ENCODE results near the gene DYNC2H1.
"Not testable (repeated sequence)": the region's sequence is repeated elsewhere in the genome, so short reads cannot be mapped to it uniquely, and the experiment has no call there.

The DYNC2H1 gene

GRCh38 chr11:103108933-103109817 is at the start of gene DYNC2H1:
DYNC2H1 (plus strand) TSS chr11:103109426; CDS start chr11:103109575, 149 bp downstream.
- DNase-seq: peak; percentile 90

DNA sequence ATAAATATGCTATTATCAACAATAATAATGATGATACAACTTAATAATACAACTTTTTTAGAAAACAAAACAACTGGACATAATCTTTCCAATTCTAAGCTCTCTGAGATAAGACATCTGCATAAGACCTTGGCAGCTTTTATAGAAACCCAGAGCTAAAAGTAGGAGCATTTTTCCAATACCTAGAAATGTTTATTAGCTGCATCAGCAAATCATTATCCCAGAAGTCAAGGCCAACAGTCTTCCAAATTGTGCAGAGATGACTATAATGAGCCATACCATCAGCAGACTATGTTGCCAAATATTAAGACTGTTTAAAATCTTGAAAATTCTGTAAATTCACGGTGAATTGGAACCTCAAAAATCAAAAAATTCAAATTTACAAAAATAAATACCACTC is 47.6 kb upstream of the DYNC2H1 start:
- no peak for DNase-seq

DNA sequence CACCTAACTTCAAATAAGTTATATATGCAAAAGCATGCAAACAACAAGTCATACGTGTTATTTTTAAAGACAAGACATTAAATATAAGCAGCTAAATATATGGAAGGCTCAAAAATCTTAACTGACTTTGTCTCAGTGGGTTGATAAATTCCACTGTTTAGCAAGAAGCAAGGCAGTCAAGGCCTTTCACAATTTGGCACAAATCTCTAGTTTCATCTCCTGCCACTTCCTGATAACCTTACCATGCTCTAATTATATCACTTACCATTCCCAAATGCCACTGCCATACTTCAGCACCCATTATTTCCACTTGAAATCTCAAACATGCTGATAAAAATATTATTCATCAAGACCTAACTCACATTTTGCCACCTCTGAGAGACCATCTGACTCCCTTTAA is 42.1 kb upstream of the DYNC2H1 start:
- DNase-seq: no peak

DNA sequence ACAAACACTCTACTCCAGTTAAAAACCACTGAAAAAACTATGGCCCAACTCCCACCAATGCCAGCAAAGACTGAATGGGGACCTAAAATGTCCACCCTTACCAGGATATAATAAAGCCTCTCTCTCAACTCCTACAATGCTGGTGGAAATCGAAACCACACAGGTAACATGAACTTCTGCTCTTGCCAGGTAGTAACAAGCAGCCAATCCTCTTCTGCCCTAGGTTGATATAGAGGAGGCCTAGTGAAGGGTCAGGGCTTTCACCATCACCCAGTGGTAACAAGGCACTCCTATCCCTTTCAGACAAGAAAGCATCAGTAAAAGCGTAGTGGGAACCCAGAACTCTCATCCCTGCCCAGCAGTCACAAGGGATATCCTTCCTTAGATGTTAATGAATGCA is 39.9 kb upstream of the DYNC2H1 start:
- no peak for DNase-seq

GRCh38 chr11:103070142-103070541 is 39.1 kb upstream of the DYNC2H1 start:
- DNase-seq: peak; percentile 18

DNA sequence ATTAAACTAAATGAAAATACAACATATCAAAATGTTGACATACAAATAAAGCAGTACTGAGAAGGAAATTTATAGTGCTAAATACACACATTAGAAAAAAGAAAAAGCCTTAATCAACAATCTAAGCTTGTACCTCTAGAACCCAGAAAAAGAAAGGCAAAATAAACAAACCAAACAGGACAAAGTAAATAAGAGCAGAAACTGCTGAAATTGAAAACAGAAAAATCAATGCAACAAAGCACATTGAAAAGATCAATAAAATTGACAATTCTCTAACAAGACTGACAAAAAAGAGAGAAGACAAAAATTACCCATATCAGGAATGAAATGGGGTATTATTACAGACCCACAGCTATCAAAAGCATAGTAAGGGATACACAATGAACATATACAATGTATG is 38.2 kb upstream of the DYNC2H1 start:
- DNase-seq: no peak

DNA sequence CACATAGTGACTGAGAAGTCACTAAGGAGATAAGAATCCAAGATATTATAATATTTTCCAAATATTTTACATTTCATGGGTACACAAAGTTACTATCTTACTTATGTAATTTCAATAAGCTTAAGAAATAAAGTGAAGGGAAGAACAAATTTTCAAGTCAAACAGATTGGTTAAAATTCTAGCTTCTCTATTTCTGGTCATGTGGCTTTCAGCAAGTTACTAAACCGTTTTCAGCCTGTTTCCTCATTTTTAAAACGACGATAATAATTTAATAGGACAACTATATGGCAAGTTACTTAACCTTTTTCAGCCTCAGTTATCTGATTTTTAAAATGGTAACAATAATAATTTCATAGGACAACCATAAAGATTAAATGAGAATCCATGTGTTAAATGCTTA is 32.9 kb upstream of the DYNC2H1 start:
- DNase-seq: no peak

DNA sequence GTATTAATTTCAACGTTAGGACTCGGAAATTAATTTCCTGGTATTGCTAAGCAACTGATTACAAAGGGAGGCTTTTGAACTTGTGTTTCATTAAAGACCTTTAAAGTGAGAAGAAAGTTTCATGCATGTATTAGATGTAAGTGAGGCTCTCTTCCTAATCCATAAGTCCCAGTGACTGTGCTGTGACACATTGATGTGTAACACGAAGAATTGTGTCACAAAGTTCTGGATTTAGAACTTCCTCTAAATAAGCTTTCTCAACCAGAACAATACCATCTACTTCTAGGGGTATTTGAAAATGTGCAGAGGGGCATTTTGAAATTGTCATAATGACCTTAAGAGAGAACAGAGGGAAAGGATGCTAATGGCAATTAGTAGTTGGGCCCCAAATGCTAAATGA is 31.7 kb upstream of the DYNC2H1 start:
- no peak for DNase-seq

DNA sequence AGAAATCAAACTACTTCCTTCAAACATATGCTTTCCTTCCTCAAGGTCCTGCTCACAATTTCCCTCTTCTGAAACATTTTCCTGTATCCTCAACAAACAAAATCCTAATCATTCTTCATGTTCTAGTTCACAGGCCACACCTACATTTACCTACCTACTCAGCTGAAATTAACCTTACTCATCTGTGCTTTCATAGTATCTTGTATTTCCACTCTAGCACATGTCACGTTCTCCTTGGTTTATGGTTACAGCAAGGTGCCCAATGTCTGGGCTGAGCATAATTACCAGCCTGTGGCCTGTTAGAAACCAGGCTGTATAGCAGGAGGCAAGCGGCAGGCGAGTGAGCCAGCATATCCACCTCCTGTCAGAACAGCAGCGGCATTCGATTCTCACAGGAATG is 30.5 kb upstream of the DYNC2H1 start:
- no peak for DNase-seq

- DNase-seq: no peak
These were observed 29.4 kb upstream of the DYNC2H1 start for GRCh38 chr11:103079833-103080232.

- DNase-seq: no peak
These were observed 23.4 kb upstream of the DYNC2H1 start for GRCh38 chr11:103085758-103086365.

- DNase-seq: no peak
These were observed 22.8 kb upstream of the DYNC2H1 start for GRCh38 chr11:103086461-103086860.

DNA sequence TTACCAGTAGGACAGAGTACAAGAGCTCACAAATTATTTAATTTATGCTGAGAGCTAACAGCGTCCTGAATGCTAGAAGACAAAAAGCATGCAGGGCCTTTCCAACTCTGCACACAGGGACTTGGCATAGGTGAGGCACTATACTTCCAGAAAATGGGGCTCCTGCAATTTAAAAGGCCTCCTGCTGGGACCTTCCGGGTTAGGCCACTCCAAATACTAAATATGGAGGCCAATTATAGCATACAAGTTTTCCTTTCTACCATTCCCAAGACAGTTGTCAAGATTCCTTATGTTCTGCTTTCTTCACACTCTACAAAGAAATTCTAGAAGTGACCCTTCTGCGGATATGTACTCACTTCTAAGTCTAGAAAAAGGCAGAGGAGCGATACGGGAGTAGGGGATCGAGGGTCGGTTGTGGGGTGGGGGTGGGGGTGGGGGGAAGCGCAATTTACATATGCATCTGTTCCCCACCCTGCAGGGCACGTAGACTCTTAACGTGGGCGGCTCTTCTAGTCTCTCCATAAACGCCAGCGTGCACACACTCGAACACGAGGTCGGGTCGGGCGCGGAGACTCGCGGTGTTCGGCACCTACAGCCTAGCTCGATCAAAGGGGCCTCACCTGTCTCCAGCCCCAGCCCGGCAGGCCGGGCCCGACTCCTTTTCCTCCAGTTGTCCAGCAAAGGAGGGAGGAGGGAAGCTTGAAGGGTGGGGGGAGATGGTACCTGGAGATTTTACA is 18.0 kb upstream of the DYNC2H1 start:
- peak; percentile 32 for DNase-seq

GRCh38 chr11:103091801-103092524 is 17.3 kb upstream of the DYNC2H1 start, which contains the start of gene DCUN1D5:
DCUN1D5 (minus strand) TSS chr11:103092160; CDS start chr11:103091872, 288 bp downstream.
- DNase-seq: peak; percentile 94

DNA sequence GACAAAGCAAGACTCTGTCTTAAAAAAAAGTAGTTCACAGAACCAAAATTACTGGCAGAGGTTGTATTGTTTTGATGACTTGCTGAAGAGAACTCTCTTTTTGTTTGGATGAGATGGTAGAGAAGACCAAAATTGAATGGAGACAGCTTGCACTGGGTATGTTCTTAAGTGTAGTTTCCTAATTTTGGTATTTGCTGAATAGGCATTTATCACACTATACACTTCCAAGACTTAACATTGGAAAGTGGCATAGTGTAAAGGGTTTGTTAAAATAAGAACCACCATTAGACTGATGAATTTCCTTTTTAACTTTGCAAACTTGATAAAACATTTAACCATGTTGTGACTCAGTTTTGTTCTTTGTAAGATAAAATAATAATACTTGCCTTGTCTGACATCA is 11.9 kb upstream of the DYNC2H1 start:
- DNase-seq: no peak

- peak; percentile 8 for DNase-seq
These were observed 677 bp downstream of the DYNC2H1 start for GRCh38 chr11:103109818-103110388.

GRCh38 chr11:103110391-103110790 is 1.2 kb downstream of the DYNC2H1 start:
- DNase-seq: peak; percentile 6

DNA sequence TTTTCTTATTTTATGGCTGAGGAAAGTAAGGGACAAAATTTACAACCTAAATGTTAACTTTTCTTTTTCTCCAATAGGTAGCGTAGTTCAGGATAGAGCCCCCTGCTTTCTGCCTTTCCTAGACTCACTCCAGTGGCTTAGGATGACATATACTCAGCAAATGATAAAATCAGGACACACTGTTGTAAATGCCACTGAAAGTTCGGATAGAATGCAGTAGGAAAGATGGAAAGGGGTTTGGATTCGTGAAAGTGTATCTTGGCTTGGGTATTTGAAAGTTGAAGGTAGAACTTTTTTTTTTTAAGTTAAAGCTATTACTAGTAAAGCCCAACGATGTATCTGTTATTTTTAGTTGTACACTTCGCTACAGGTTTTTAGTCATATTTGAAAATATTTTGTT is 2.2 kb downstream of the DYNC2H1 start:
- DNase-seq: no peak

DNA sequence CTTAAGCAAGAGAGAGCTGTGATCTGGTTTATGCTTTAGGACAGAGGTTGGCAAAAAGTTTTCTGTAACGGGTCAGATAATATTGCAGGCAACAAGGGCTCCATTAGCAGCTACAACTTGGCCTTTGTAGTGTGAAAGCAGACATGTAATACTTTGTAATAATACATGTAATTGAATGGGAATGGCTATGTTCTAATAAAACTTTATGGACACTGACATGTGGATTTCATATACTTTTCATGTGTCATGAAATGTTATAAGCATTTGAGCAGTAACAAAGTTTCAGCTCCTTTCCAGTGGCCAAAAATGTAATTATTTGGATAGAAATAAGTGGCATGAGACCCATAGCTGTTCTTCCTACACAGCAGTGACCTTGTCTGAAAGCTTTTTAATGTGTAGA is 3.1 kb downstream of the DYNC2H1 start:
- no peak for DNase-seq

DNA sequence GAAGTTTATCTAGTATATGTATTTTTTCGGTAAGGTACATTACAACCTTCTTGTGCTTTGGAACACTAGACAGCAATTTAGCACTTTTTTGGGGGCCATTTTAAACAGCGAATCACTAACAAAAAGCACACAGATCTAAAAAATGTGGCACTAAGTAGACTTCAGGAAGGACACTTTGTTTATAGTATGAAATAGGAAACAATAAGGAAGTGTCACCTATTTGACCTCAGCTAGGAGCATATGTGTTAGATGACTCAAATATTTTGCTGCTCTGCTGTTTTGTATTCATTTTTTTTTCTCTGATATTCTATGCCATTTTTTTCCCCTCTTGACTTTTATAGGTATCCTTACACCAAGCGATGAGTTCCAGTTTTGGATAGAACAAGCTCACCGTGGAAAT is 5.6 kb downstream of the DYNC2H1 start:
- no peak for DNase-seq

DNA sequence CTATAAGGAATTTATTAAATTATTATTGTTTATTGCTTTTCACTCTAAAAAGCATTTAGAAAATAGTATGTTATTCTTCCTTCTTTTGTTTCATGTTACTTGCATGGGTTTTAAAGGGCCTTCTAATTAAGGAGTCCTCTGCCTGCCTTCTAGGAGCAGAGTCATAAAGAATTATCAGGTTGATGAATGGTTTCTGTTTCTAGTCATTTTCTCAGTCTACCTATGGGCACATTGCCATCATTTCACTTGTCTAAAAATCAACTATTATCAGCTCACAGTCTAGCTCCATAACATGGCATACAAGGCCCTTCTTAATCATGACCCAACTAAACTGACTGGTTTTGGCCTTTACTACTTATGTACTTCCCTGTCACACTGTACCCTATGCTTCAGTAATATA is 16.2 kb downstream of the DYNC2H1 start:
- no peak for DNase-seq

GRCh38 chr11:103141986-103142385 is 32.8 kb downstream of the DYNC2H1 start:
- DNase-seq: not testable (repeated sequence)

DNA sequence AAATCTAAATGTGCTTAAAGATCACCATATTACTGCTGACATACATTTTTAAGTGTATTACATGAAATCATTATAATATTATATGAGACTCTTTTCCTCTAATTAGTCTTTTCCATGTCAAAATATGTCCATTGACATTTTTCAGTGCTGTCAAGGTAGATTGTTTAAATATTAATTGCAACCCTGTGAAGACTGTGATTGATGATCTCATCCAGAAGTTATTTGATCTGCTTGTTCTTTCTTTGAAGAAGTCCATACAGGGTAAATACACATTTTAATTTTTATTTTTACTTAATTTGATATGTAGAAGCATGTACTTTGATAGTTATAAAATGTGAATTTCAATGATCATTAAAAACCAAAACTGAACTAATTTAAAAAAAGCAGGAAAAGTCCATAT is 38.4 kb downstream of the DYNC2H1 start:
- no peak for DNase-seq
